ENCODE results near the gene SRBD1.

- no peak for TF ChIP-seq GATA3 (IDR thresholded peaks at IDR 0.05; ENCODE audit: low read depth, low read length)
- TF ChIP-seq GATA2 (IDR thresholded peaks at IDR 0.05; ENCODE audit: low read depth, low read length), result no peak
Measured at GRCh38 chr2:45382744-45383143, 228.3 kb downstream of the SRBD1 start.
